ENCODE data around the gene POLG.

POLG gene

GRCh38 chr15:89370120-89370977, 35.7 kb upstream of the POLG start:
- in situ Hi-C loops (cut with HindIII; ENCODE audit: low sequenced_read_pairs): no loop called here

- in situ Hi-C loops (cut with HindIII; ENCODE audit: low sequenced_read_pairs): no loop called here
Observed at GRCh38 chr15:89369341-89369947, 34.8 kb upstream of the POLG start.

- in situ Hi-C loops (cut with HindIII; ENCODE audit: low sequenced_read_pairs): no loop called here
Observed at GRCh38 chr15:89368566-89369223, 34.1 kb upstream of the POLG start.

- in situ Hi-C loops (cut with HindIII; ENCODE audit: low sequenced_read_pairs): no loop called here
Observed at GRCh38 chr15:89367485-89368451, 33.1 kb upstream of the POLG start.

GRCh38 chr15:89366656-89367393, 32.2 kb upstream of the POLG start:
- in situ Hi-C loops (cut with HindIII; ENCODE audit: low sequenced_read_pairs): no loop called here

GRCh38 chr15:89365462-89366065, 30.9 kb upstream of the POLG start:
- in situ Hi-C loops (cut with HindIII; ENCODE audit: low sequenced_read_pairs): no loop called here

GRCh38 chr15:89364741-89365450, 30.3 kb upstream of the POLG start:
- in situ Hi-C loops (cut with HindIII; ENCODE audit: low sequenced_read_pairs): loop anchor here (5.0 kb wide), 1 partner anchor 72 kb away; no protein-coding TSS in a partner anchor

GRCh38 chr15:89364341-89364740, 29.7 kb upstream of the POLG start:
- in situ Hi-C loops (cut with HindIII; ENCODE audit: low sequenced_read_pairs): loop anchor here (5.0 kb wide), 1 partner anchor 73 kb away; no protein-coding TSS in a partner anchor

GRCh38 chr15:89363770-89364169, 29.1 kb upstream of the POLG start:
- in situ Hi-C loops (cut with HindIII; ENCODE audit: low sequenced_read_pairs): loop anchor here (5.0 kb wide), 1 partner anchor 74 kb away; no protein-coding TSS in a partner anchor

GRCh38 chr15:89363133-89363532, 28.5 kb upstream of the POLG start:
- in situ Hi-C loops (cut with HindIII; ENCODE audit: low sequenced_read_pairs): loop anchor here (5.0 kb wide), 1 partner anchor 74 kb away; no protein-coding TSS in a partner anchor

- in situ Hi-C loops (cut with HindIII; ENCODE audit: low sequenced_read_pairs): loop anchor here (5.0 kb wide), 1 partner anchor 75 kb away; no protein-coding TSS in a partner anchor
Observed at GRCh38 chr15:89362203-89363101, 27.8 kb upstream of the POLG start.

- in situ Hi-C loops (cut with HindIII; ENCODE audit: low sequenced_read_pairs): loop anchor here (5.0 kb wide), 1 partner anchor 76 kb away; no protein-coding TSS in a partner anchor
Observed at GRCh38 chr15:89361451-89362202, 27.0 kb upstream of the POLG start.

GRCh38 chr15:89360294-89360971, 25.8 kb upstream of the POLG start:
- in situ Hi-C loops (cut with HindIII; ENCODE audit: low sequenced_read_pairs): loop anchor here (5.0 kb wide), 1 partner anchor 77 kb away; no protein-coding TSS in a partner anchor

GRCh38 chr15:89359471-89360293, 25.1 kb upstream of the POLG start:
- in situ Hi-C loops (cut with HindIII; ENCODE audit: low sequenced_read_pairs): loop anchor here (5.0 kb wide), 2 partner anchors 33 to 78 kb away; no protein-coding TSS in a partner anchor

Measured in DLD1 (cell line).